Chondrocyte (in vitro differentiated cells): ENCODE data around the gene FITM2. TPM values are rescaled to one million over a fixed set of nuclear protein-coding genes. Genes with fewer than 3 reads are reported as not detected.
"Not testable (repeated sequence)": the region's sequence is repeated elsewhere in the genome, so short reads cannot be mapped to it uniquely, and the experiment has no call there.

Experiments used
- DNase-seq: peaks from one replicate; pipeline ENCODE4 v3.0.0; 2021; ENCODE audit warnings: mixed read lengths, low spot score
- H3K27ac Mint-ChIP-seq: one replicate; pipeline ENCODE4 v1.8.0; 2021; ENCODE audit warnings: mild to moderate bottlenecking, moderate library complexity, mixed read lengths; ENCODE audit not compliant: unreplicated experiment
- H3K27me3 Mint-ChIP-seq: 2 replicates; pipeline ENCODE4 v1.8.0; 2021; ENCODE audit warnings: low read depth, mixed read lengths
- H3K36me3 Mint-ChIP-seq: 2 replicates; pipeline ENCODE4 v1.8.0; 2021; ENCODE audit warnings: low read depth, mixed read lengths
- H3K4me1 Mint-ChIP-seq: 2 replicates; pipeline ENCODE4 v1.8.0; 2021; ENCODE audit warnings: low read depth, mild to moderate bottlenecking, mixed read lengths
- H3K4me3 Mint-ChIP-seq: one replicate; pipeline ENCODE4 v1.8.0; 2021; ENCODE audit warnings: mild to moderate bottlenecking, moderate library complexity, mixed read lengths; ENCODE audit not compliant: unreplicated experiment
- H3K9me3 Mint-ChIP-seq: 2 replicates; pipeline ENCODE4 v1.8.0; 2021; ENCODE audit warnings: low read depth, mixed read lengths
- CTCF ChIP-seq: fragments of 200-600 bp; sonication (generic); IDR thresholded peaks from 2 replicates; pipeline ENCODE4 v1.5.0; 2021; ENCODE audit warnings: antibody characterized with exemption, mild to moderate bottlenecking, moderate library complexity
- total RNA-seq: library from RNA; stranded (reverse); gene quantifications from 3 replicates; pipeline ENCODE4 v1.2.1, GENCODE V29; 2021

The FITM2 gene
- total RNA-seq, 1 donor from 2014 or later = 10.0 TPM

- no peak for TF ChIP-seq CTCF
- peaks cover 4% of the 10 kb centered on the region for H3K27me3 Mint-ChIP-seq
- no peaks in the 10 kb centered on the region for H3K4me1 Mint-ChIP-seq
Observed at GRCh38 chr20:44349349-44349748, 38.3 kb upstream of the FITM2 start.

GRCh38 chr20:44348168-44348659 lies 37.2 kb upstream of the FITM2 start:
- H3K9me3 Mint-ChIP-seq = no peaks in the 10 kb centered on the region
- H3K27ac Mint-ChIP-seq = no peak overlapping the region
- H3K27me3 Mint-ChIP-seq = peaks cover 4% of the 10 kb centered on the region
- no peak for DNase-seq
- H3K36me3 Mint-ChIP-seq = no peaks in the 10 kb centered on the region
- no peak for TF ChIP-seq CTCF
- H3K4me1 Mint-ChIP-seq = no peaks in the 10 kb centered on the region
- H3K4me3 Mint-ChIP-seq = no peak overlapping the region

More at GRCh38 chr20:44349349-44349748, 38.3 kb upstream of the FITM2 start:
- no peak for DNase-seq
- Mint-ChIP-seq H3K4me3 (no peak overlapping the region), H3K27ac (no peak overlapping the region), H3K36me3 (no peaks in the 10 kb centered on the region), H3K9me3 (no peaks in the 10 kb centered on the region)

GRCh38 chr20:44345941-44346340 lies 34.9 kb upstream of the FITM2 start:
- not testable (repeated sequence) for H3K27ac Mint-ChIP-seq, H3K4me1 Mint-ChIP-seq, H3K36me3 Mint-ChIP-seq, H3K4me3 Mint-ChIP-seq, DNase-seq, H3K27me3 Mint-ChIP-seq, H3K9me3 Mint-ChIP-seq

GRCh38 chr20:44345147-44345546 lies 34.1 kb upstream of the FITM2 start:
- Mint-ChIP-seq H3K4me3 (no peak overlapping the region), H3K36me3 (no peaks in the 10 kb centered on the region), H3K27ac (no peak overlapping the region), H3K27me3 (no peaks in the 10 kb centered on the region), H3K9me3 (no peaks in the 10 kb centered on the region), H3K4me1 (peaks cover 4% of the 10 kb centered on the region)
- DNase-seq = no peak
- TF ChIP-seq CTCF = no peak

GRCh38 chr20:44344723-44345122 lies 33.7 kb upstream of the FITM2 start:
- Mint-ChIP-seq H3K36me3 (no peaks in the 10 kb centered on the region), H3K9me3 (no peaks in the 10 kb centered on the region), H3K4me3 (no peak overlapping the region), H3K27ac (no peak overlapping the region), H3K27me3 (no peaks in the 10 kb centered on the region), H3K4me1 (peaks cover 4% of the 10 kb centered on the region)
- DNase-seq = no peak
- no peak for TF ChIP-seq CTCF

GRCh38 chr20:44343162-44343675 lies 32.2 kb upstream of the FITM2 start:
- peak; percentile 68 for DNase-seq
- H3K9me3 Mint-ChIP-seq = no peaks in the 10 kb centered on the region
- H3K4me1 Mint-ChIP-seq = peaks cover 4% of the 10 kb centered on the region
- no peak for TF ChIP-seq CTCF
- no peaks in the 10 kb centered on the region for H3K27me3 Mint-ChIP-seq
- no peaks in the 10 kb centered on the region for H3K36me3 Mint-ChIP-seq
- H3K4me3 Mint-ChIP-seq = no peak overlapping the region
- no peak overlapping the region for H3K27ac Mint-ChIP-seq
